Measurements from ENCODE around the gene SH3PXD2A. TPM values are rescaled to one million over a fixed set of nuclear protein-coding genes. Genes with fewer than 3 reads are reported as not detected.

The SH3PXD2A gene
- total RNA-seq, 1 experiment from 2014 or later: 4.5 TPM

- H3K14ac ChIP-seq (ENCODE audit: insufficient read depth, low read length): no peak overlapping the region
- H3K23ac ChIP-seq (ENCODE audit: insufficient read length, low read depth, low read length): no peak overlapping the region
- DNase-seq: no peak
- no peak overlapping the region for H2BK15ac ChIP-seq (ENCODE audit: low read depth, low read length)
- Mint-ChIP-seq H3K9me3 (no peaks in the 10 kb centered on the region), H3K27ac (no peak overlapping the region), H3K27me3 (ENCODE audit: low read depth) (no peaks in the 10 kb centered on the region; the same call in 1 of the 2 replicates), H3K4me1 (peaks cover 60 to 66% of the 10 kb centered on the region in 2 experiments), H3K4me3 (no peak overlapping the region), H3K36me3 (ENCODE audit: insufficient read depth in 1 of 3, low read depth in 3 of 3) (no peaks in the 10 kb centered on the region)
- no peak overlapping the region for H3K18ac ChIP-seq (ENCODE audit: insufficient read length, low read depth, low read length)
- no peaks in the 10 kb centered on the region for H3K79me1 ChIP-seq (ENCODE audit: insufficient read depth, low read depth, low read length, poor library complexity, severe bottlenecking)
- no peaks in the 10 kb centered on the region for H3K9me3 ChIP-seq (ENCODE audit: control insufficient read depth, low read depth, low read length)
- H4K20me1 ChIP-seq (ENCODE audit: control insufficient read depth, insufficient read depth, insufficient read length): no peaks in the 10 kb centered on the region
- H2AFZ ChIP-seq (ENCODE audit: low read length): no peak overlapping the region
- no peak overlapping the region for H3K27ac ChIP-seq (ENCODE audit: insufficient read length, low read depth, low read length)
- H3K4ac ChIP-seq (ENCODE audit: low read depth, low read length): no peak overlapping the region
- no peak overlapping the region for H3K56ac ChIP-seq (ENCODE audit: insufficient read length, low read depth, low read length)
- H3K9ac ChIP-seq (ENCODE audit: extremely low read depth, insufficient read length, low read length): no peak overlapping the region
- peaks cover 5% of the 10 kb centered on the region; the same call in 1 of the 2 replicates for H3K4me1 ChIP-seq (ENCODE audit: insufficient read depth, low read length)
- no peaks in the 10 kb centered on the region for H3K79me2 ChIP-seq (ENCODE audit: insufficient read depth, low read length)
- no peak overlapping the region for H4K8ac ChIP-seq (replicated peaks; ENCODE audit: insufficient read length, low read depth, low read length)
- no peak overlapping the region for H2AK5ac ChIP-seq (ENCODE audit: insufficient read length, low read length)
- no peak overlapping the region for H2BK12ac ChIP-seq (ENCODE audit: insufficient read length, low read depth, low read length)
- H4K91ac ChIP-seq (ENCODE audit: insufficient read length, low read depth, low read length): no peak overlapping the region
- no peaks in the 10 kb centered on the region for H3K27me3 ChIP-seq (ENCODE audit: insufficient read depth, low read length)
- no peak overlapping the region for H4K5ac ChIP-seq (ENCODE audit: insufficient read length, low read depth, low read length)
- no peak overlapping the region for H2BK120ac ChIP-seq (ENCODE audit: low read depth, low read length, poor library complexity, severe bottlenecking)
- WGBS (ENCODE audit: extremely low coverage, insufficient read length, low lambda C conversion rate): no CpG with 5 or more reads among the region's 4 CpGs
- TF ChIP-seq, protein P1, sequence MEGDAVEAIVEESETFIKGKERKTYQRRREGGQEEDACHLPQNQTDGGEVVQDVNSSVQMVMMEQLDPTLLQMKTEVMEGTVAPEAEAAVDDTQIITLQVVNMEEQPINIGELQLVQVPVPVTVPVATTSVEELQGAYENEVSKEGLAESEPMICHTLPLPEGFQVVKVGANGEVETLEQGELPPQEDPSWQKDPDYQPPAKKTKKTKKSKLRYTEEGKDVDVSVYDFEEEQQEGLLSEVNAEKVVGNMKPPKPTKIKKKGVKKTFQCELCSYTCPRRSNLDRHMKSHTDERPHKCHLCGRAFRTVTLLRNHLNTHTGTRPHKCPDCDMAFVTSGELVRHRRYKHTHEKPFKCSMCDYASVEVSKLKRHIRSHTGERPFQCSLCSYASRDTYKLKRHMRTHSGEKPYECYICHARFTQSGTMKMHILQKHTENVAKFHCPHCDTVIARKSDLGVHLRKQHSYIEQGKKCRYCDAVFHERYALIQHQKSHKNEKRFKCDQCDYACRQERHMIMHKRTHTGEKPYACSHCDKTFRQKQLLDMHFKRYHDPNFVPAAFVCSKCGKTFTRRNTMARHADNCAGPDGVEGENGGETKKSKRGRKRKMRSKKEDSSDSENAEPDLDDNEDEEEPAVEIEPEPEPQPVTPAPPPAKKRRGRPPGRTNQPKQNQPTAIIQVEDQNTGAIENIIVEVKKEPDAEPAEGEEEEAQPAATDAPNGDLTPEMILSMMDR (conservative IDR thresholded peaks at IDR 0.05): no peak
- H2BK20ac ChIP-seq (ENCODE audit: low read depth, low read length, poor library complexity, severe bottlenecking): no peak overlapping the region
- no peaks in the 10 kb centered on the region for H3K23me2 ChIP-seq (ENCODE audit: insufficient read length, low read depth, low read length, poor library complexity, severe bottlenecking)
- H3K4me2 ChIP-seq (ENCODE audit: insufficient read depth, insufficient read length, low read length): no peak overlapping the region
- no peak overlapping the region for H2BK5ac ChIP-seq (ENCODE audit: insufficient read length, low read length)
- H3T11ph ChIP-seq (ENCODE audit: low read length): no peak overlapping the region
Measured at GRCh38 chr10:103762162-103762561, 93.2 kb downstream of the SH3PXD2A start.

Measured in H9 (cell line).